SU-DHL-6 (cell line): Measurements from ENCODE around the gene BCL2L15.

Experiments used
- CTCF ChIP-seq: fragments of 200-600 bp; sonication (generic); IDR thresholded peaks from one replicate; pipeline ENCODE4 v1.5.1; 2017; ENCODE audit warnings: antibody characterized with exemption, mild to moderate bottlenecking, low read length, moderate library complexity; ENCODE audit not compliant: insufficient read depth, poor library complexity, severe bottlenecking
- EZH2phosphoT487 ChIP-seq: fragments of 200-600 bp; sonication (generic), shearing (Covaris generic); conservative IDR thresholded peaks from 2 replicates; pipeline ENCODE4 v1.6.1; 2018; ENCODE audit warnings: mild to moderate bottlenecking, antibody characterized with exemption, low read length, moderate library complexity, mixed read lengths

GRCh38 chr1:113898241-113898814, 10.9 kb upstream of the BCL2L15 start:
- TF ChIP-seq CTCF (no peak), EZH2phosphoT487 (no peak)
